NT2/D1 (cell line): Measurements from ENCODE around the gene SERTAD3.

Source experiments
- DNase-seq: peaks from one replicate; pipeline ENCODE4 v3.0.0-alpha.2; 2011; ENCODE audit warnings: low read depth, low spot score
- H3K27me3 ChIP-seq: 2 replicates; pipeline ENCODE4 v1.6.0; 2011; ENCODE audit warnings: mild to moderate bottlenecking; ENCODE audit not compliant: insufficient read length, insufficient read depth
- H3K36me3 ChIP-seq: 2 replicates; pipeline ENCODE4 v1.6.1; 2011; ENCODE audit warnings: mild to moderate bottlenecking, low read length, mixed read lengths; ENCODE audit not compliant: insufficient read depth, insufficient read length
- H3K4me1 ChIP-seq: 2 replicates; pipeline ENCODE4 v1.5.1; 2011; ENCODE audit not compliant: insufficient read depth, insufficient read length
- H3K4me3 ChIP-seq: 2 replicates; pipeline ENCODE4 v1.5.1; 2011; ENCODE audit warnings: low read depth; ENCODE audit not compliant: insufficient read length
- H3K9ac ChIP-seq: 2 replicates; pipeline ENCODE4 v1.6.0; 2011; ENCODE audit warnings: low read depth; ENCODE audit not compliant: insufficient read length
- H3K9me3 ChIP-seq: 2 replicates; pipeline ENCODE4 v1.5.1; 2011; ENCODE audit warnings: mild to moderate bottlenecking, low read length; ENCODE audit not compliant: insufficient read depth
- SUZ12 ChIP-seq: IDR thresholded peaks from 2 replicates; pipeline ENCODE4 v1.6.1; 2011; ENCODE audit not compliant: insufficient read length, insufficient read depth; ENCODE audit errors: extremely low read depth
- YY1 ChIP-seq: IDR thresholded peaks from 2 replicates; pipeline ENCODE4 v1.6.1; 2011; ENCODE audit not compliant: insufficient read length, insufficient read depth
- ZNF274 ChIP-seq: IDR thresholded peaks from 2 replicates; pipeline ENCODE4 v1.6.1; 2011; ENCODE audit warnings: mild to moderate bottlenecking, low read depth, low read length

Gene SERTAD3

GRCh38 chr19:40425450-40426287 is 18.5 kb downstream of the SERTAD3 start, which contains the start of gene SERTAD1:
TSS of gene SERTAD1 (minus strand) at chr19:40425992. CDS start at chr19:40423546, 2,446 bp downstream.
- peaks cover 15% of the 10 kb centered on the region for H3K36me3 ChIP-seq
- H3K27me3 ChIP-seq, result no peaks in the 10 kb centered on the region
- peak within 1 kb of the TSS; percentile 84 for H3K4me3 ChIP-seq
- peak; percentile 96 for DNase-seq
- no peaks in the 10 kb centered on the region for H3K4me1 ChIP-seq
- no peaks in the 10 kb centered on the region for H3K9me3 ChIP-seq
- TF ChIP-seq ZNF274 (no peak), YY1 (no peak), SUZ12 (no peak)
- H3K9ac ChIP-seq, result peak within 1 kb of the TSS; percentile 92

GRCh38 chr19:40424637-40425449 is 19.3 kb downstream of the SERTAD3 start:
- Histone ChIP-seq H3K27me3 (no peaks in the 10 kb centered on the region), H3K4me1 (no peaks in the 10 kb centered on the region), H3K4me3 (peak overlapping the region; percentile 84), H3K9me3 (no peaks in the 10 kb centered on the region), H3K36me3 (peaks cover 15% of the 10 kb centered on the region), H3K9ac (peak overlapping the region; percentile 92)
- no peak for DNase-seq
- no peak for TF ChIP-seq ZNF274
- no peak for TF ChIP-seq YY1
- TF ChIP-seq SUZ12, result no peak

GRCh38 chr19:40423938-40424337 is 20.2 kb downstream of the SERTAD3 start:
- no peaks in the 10 kb centered on the region for H3K4me1 ChIP-seq
- H3K9ac ChIP-seq, result no peak overlapping the region
- H3K4me3 ChIP-seq, result no peak overlapping the region

GRCh38 chr19:40422748-40423566 is 21.2 kb downstream of the SERTAD3 start:
- H3K9me3 ChIP-seq, result no peaks in the 10 kb centered on the region
- no peak for TF ChIP-seq ZNF274
- no peak for TF ChIP-seq YY1
- TF ChIP-seq SUZ12, result no peak
- no peak for DNase-seq
- no peaks in the 10 kb centered on the region for H3K4me1 ChIP-seq
- no peaks in the 10 kb centered on the region for H3K27me3 ChIP-seq
- peaks cover 15% of the 10 kb centered on the region for H3K36me3 ChIP-seq
- peak overlapping the region; percentile 26 for H3K9ac ChIP-seq
- no peak overlapping the region for H3K4me3 ChIP-seq

More at GRCh38 chr19:40423938-40424337, 20.2 kb downstream of the SERTAD3 start:
- no peak for DNase-seq
- TF ChIP-seq SUZ12 (no peak), YY1 (no peak), ZNF274 (no peak)
- no peaks in the 10 kb centered on the region for H3K9me3 ChIP-seq
- H3K27me3 ChIP-seq, result no peaks in the 10 kb centered on the region
- H3K36me3 ChIP-seq, result peaks cover 15% of the 10 kb centered on the region

- H3K36me3 ChIP-seq, result peaks cover 15% of the 10 kb centered on the region
- no peaks in the 10 kb centered on the region for H3K9me3 ChIP-seq
- H3K9ac ChIP-seq, result peak overlapping the region; percentile 32
- H3K4me3 ChIP-seq, result no peak overlapping the region
- DNase-seq, result no peak
- H3K4me1 ChIP-seq, result no peaks in the 10 kb centered on the region
- H3K27me3 ChIP-seq, result no peaks in the 10 kb centered on the region
- TF ChIP-seq YY1, result no peak
- no peak for TF ChIP-seq SUZ12
- no peak for TF ChIP-seq ZNF274
Measured at GRCh38 chr19:40421993-40422747, 22.0 kb downstream of the SERTAD3 start.
